ENCODE measurements around the gene SPIN1. TPM values are rescaled to one million over a fixed set of nuclear protein-coding genes. Genes with fewer than 3 reads are reported as not detected.

The SPIN1 gene
- total and polyA plus RNA-seq, 4 donors = 40.8 to 93.3 (median 60.5) TPM

- intact Hi-C loops (cut with DNase I) = no loop called here
- H3K36me3 ChIP-seq (ENCODE audit: control insufficient read depth in 1 of 2, insufficient read depth in 2 of 2, low read length in 1 of 2) = peaks cover 0 to 4% of the 10 kb centered on the region in 2 donors
- WGBS, 2 donors = 97% methylated on average over 2 of the region's 2 CpGs
- no peak for ATAC-seq (ENCODE audit: low FRiP score)
- no peaks in the 10 kb centered on the region for H3K4me1 ChIP-seq (ENCODE audit: control insufficient read depth in 1 of 2, insufficient read depth in 2 of 2, low read length in 2 of 2)
- H3K9me3 ChIP-seq (ENCODE audit: control insufficient read depth, low read length) = no peaks in the 10 kb centered on the region
- no peaks in the 10 kb centered on the region for H3K27me3 ChIP-seq (ENCODE audit: control insufficient read depth in 1 of 2, insufficient read depth in 2 of 2, low read length in 1 of 2)
- no peak for DNase-seq
- no peak overlapping the region for H3K4me3 ChIP-seq (ENCODE audit: low read length in 2 of 2)
- no peak overlapping the region for H3K27ac ChIP-seq (ENCODE audit: low read depth in 1 of 2, low read length in 2 of 2)
Measured at GRCh38 chr9:88435336-88435735, 47.1 kb downstream of the SPIN1 start.

- ATAC-seq (ENCODE audit: low FRiP score) (no peak), DNase-seq (no peak)
- Histone ChIP-seq H3K4me1 (ENCODE audit: control insufficient read depth in 1 of 2, insufficient read depth in 2 of 2, low read length in 2 of 2) (no peaks in the 10 kb centered on the region), H3K27ac (ENCODE audit: low read depth in 1 of 2, low read length in 2 of 2) (no peak overlapping the region), H3K9me3 (ENCODE audit: control insufficient read depth, low read length) (no peaks in the 10 kb centered on the region), H3K27me3 (ENCODE audit: control insufficient read depth in 1 of 2, insufficient read depth in 2 of 2, low read length in 1 of 2) (no peaks in the 10 kb centered on the region), H3K36me3 (ENCODE audit: control insufficient read depth in 1 of 2, insufficient read depth in 2 of 2, low read length in 1 of 2) (peaks cover 0 to 4% of the 10 kb centered on the region in 2 donors), H3K4me3 (ENCODE audit: low read length in 2 of 2) (no peak overlapping the region)
- WGBS, 2 donors = 93 to 98% methylated on average over 4 of the region's 4 CpGs
- intact Hi-C loops (cut with DNase I) = no loop called here
Measured at GRCh38 chr9:88436379-88436778, 48.1 kb downstream of the SPIN1 start.

DNA sequence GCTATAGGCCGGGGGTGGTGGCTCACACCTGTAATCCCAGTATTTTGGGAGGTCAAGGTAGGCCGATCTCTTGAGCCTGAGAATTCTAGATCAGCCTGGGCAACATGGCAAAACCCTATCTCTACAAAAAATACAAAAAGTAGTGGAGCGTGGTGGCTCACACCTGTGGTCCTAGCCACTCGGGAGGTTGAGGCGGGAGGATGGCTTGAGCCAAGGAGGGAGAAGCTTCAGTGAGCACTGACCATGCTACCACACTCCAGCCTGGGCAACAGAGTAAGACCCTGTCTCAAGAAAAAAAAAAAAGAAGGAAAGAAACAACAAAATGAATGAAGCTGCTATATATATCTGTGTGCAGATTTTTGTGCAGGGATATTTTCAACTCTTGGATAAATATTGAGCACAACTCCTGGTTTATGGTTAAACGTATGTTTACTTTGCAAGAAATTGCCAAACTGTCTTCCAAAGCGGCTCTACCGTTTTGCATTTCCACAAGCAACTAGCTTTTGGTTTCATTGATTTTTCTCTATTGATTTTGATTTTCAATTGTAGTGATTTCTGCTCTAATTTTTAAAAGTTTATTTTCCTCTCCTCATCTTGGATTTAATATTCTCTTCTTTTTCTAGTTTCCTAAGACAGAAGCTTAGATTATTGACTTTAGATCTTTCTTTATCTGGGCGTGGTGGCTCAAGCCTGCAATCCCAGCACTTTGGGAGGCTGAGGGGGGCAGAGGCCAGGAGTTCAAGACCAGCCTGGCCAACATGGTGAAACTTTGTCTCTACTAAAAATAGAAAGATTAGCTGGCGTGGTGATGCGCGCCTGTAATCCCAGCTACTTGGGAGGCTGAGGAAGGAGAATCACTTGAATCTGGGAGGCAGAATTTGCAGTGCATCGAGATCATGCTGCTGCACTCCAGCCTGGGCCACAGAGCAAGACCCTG lies 49.2 kb downstream of the SPIN1 start:
- DNase-seq = no peak
- intact Hi-C loops (cut with DNase I) = no loop called here

GRCh38 chr9:88438811-88439210 lies 50.6 kb downstream of the SPIN1 start:
- intact Hi-C loops (cut with DNase I) = no loop called here
- Histone ChIP-seq H3K27ac (ENCODE audit: low read depth in 1 of 2, low read length in 2 of 2) (no peak overlapping the region), H3K4me1 (ENCODE audit: control insufficient read depth in 1 of 2, insufficient read depth in 2 of 2, low read length in 2 of 2) (no peaks in the 10 kb centered on the region), H3K4me3 (ENCODE audit: low read length in 2 of 2) (no peak overlapping the region), H3K27me3 (ENCODE audit: control insufficient read depth in 1 of 2, insufficient read depth in 2 of 2, low read length in 1 of 2) (no peaks in the 10 kb centered on the region), H3K36me3 (ENCODE audit: control insufficient read depth in 1 of 2, insufficient read depth in 2 of 2, low read length in 1 of 2) (peaks cover 0 to 4% of the 10 kb centered on the region in 2 donors), H3K9me3 (ENCODE audit: control insufficient read depth, low read length) (no peaks in the 10 kb centered on the region)
- ATAC-seq (ENCODE audit: low FRiP score) (no peak), DNase-seq (no peak)
- 94 to 95% methylated on average over 3 of the region's 3 CpGs for WGBS, 2 donors

More for the DNA sequence above, 49.2 kb downstream of the SPIN1 start:
- peaks cover 0 to 4% of the 10 kb centered on the region in 2 donors for H3K36me3 ChIP-seq (ENCODE audit: control insufficient read depth in 1 of 2, insufficient read depth in 2 of 2, low read length in 1 of 2)
- no peaks in the 10 kb centered on the region for H3K9me3 ChIP-seq (ENCODE audit: control insufficient read depth, low read length)
- WGBS, 2 donors = 95 to 96% methylated on average over 13 of the region's 13 CpGs
- no peak overlapping the region for H3K4me3 ChIP-seq (ENCODE audit: low read length in 2 of 2)
- no peak for ATAC-seq (ENCODE audit: low FRiP score)
- H3K4me1 ChIP-seq (ENCODE audit: control insufficient read depth in 1 of 2, insufficient read depth in 2 of 2, low read length in 2 of 2) = no peaks in the 10 kb centered on the region
- no peaks in the 10 kb centered on the region for H3K27me3 ChIP-seq (ENCODE audit: control insufficient read depth in 1 of 2, insufficient read depth in 2 of 2, low read length in 1 of 2)
- no peak overlapping the region for H3K27ac ChIP-seq (ENCODE audit: low read depth in 1 of 2, low read length in 2 of 2)

DNA sequence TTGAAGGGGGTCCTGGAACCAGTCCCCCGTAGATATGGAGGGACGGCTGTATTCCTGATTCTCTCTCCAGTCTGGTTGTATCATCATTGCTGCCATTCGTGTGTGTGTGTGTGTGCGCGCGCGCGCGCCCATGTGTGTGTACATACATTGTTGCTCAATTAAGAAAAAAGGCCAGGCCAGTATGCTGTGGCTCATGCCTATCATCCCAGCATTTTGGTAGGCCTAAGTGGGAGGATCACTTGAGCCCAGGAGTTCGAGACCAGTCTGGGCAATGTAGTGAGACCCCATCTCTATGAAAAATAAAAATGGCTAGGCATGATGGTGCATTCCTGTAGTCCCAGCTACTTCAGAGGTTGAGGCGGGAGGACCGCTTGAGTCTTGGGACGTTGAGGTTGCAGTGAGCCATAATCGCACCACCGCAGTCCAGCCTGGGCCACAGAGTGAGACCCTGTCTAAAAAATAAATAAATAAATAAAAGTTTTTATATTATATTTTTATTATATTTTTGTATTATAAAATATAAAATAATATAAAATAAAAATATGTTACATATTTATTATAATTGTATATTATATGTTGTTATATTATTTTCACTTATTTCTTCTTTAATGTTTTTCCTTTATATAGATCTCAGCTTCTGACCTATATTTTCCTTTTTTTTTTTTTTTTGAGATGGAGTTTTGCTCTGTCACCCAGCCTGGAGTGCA lies 53.2 kb downstream of the SPIN1 start:
- Histone ChIP-seq H3K27ac (ENCODE audit: low read depth in 1 of 2, low read length in 2 of 2) (no peak overlapping the region), H3K9me3 (ENCODE audit: control insufficient read depth, low read length) (no peaks in the 10 kb centered on the region), H3K4me1 (ENCODE audit: control insufficient read depth in 1 of 2, insufficient read depth in 2 of 2, low read length in 2 of 2) (no peaks in the 10 kb centered on the region), H3K27me3 (ENCODE audit: control insufficient read depth in 1 of 2, insufficient read depth in 2 of 2, low read length in 1 of 2) (no peaks in the 10 kb centered on the region), H3K4me3 (ENCODE audit: low read length in 2 of 2) (no peak overlapping the region), H3K36me3 (ENCODE audit: control insufficient read depth in 1 of 2, insufficient read depth in 2 of 2, low read length in 1 of 2) (peaks cover 0 to 3% of the 10 kb centered on the region in 2 donors)
- intact Hi-C loops (cut with DNase I) = no loop called here
- ATAC-seq (ENCODE audit: low FRiP score) = no peak
- WGBS, 2 donors = 93 to 99% methylated on average over 15 of the region's 15 CpGs
- DNase-seq = no peak

DNA sequence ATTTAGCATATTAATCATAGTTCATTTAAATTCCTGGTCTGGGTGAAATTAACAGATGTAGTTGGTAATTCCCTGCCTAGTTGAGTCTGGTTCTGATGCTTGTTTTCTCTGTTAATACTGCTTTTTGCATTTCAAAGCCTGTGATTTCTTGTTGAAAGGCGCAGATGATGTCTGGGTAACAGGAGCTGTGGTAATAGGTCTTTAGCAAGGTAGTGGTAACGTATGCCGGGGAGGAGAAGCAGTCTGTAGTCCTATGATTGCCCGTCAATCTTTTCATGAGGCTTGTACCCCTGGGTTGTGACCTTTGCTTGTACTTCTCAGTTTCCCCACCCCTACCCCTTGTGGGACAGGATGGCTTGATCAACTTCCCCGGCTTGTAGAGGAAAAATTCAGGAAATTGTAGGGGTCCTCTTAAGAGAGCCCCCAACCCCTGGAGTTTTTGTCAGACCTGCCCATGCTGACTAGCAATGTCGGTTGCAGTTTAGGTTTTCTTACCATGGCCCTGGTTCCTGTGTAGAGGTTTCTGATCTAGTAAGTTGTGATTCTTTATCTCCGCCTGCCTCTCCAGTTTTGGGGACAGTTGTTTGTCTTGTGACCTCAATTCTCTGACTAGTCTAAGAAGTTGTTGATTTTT lies 55.4 kb downstream of the SPIN1 start:
- Histone ChIP-seq H3K27me3 (ENCODE audit: control insufficient read depth in 1 of 2, insufficient read depth in 2 of 2, low read length in 1 of 2) (no peaks in the 10 kb centered on the region), H3K36me3 (ENCODE audit: control insufficient read depth in 1 of 2, insufficient read depth in 2 of 2, low read length in 1 of 2) (peaks cover 0 to 3% of the 10 kb centered on the region in 2 donors), H3K4me1 (ENCODE audit: control insufficient read depth in 1 of 2, insufficient read depth in 2 of 2, low read length in 2 of 2) (no peaks in the 10 kb centered on the region), H3K4me3 (ENCODE audit: low read length in 2 of 2) (no peak overlapping the region), H3K9me3 (ENCODE audit: control insufficient read depth, low read length) (no peaks in the 10 kb centered on the region), H3K27ac (ENCODE audit: low read depth in 1 of 2, low read length in 2 of 2) (no peak overlapping the region)
- 88 to 90% methylated on average over 7 of the region's 7 CpGs for WGBS, 2 donors
- DNase-seq (no peak), ATAC-seq (ENCODE audit: low FRiP score) (no peak)
- intact Hi-C loops (cut with DNase I) = no loop called here

DNA sequence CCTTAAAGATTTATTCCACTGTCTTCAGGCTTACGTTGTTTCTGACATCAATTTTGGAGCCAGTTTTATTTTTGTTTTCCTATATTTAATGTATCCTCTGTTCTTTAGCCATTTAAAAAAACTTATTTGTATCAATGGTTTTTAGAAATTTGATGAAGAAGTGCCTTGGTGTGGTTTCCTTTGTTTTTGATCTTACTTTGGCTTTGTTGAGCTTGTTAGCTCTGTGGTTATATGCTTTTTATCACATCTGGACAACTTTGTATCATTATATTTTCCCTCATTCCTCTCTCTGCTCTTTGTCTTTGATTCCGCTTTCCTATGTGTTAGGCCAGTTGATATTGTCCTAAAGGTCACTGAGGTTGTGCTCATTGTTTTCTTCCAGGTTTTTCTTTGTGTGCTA lies 58.5 kb downstream of the SPIN1 start:
- H3K36me3 ChIP-seq (ENCODE audit: control insufficient read depth in 1 of 2, insufficient read depth in 2 of 2, low read length in 1 of 2) = peaks cover 0 to 10% of the 10 kb centered on the region in 2 donors
- DNase-seq (no peak), ATAC-seq (ENCODE audit: low FRiP score) (no peak)
- H3K27ac ChIP-seq (ENCODE audit: low read depth in 1 of 2, low read length in 2 of 2) = no peak overlapping the region
- no peaks in the 10 kb centered on the region for H3K27me3 ChIP-seq (ENCODE audit: control insufficient read depth in 1 of 2, insufficient read depth in 2 of 2, low read length in 1 of 2)
- H3K4me3 ChIP-seq (ENCODE audit: low read length in 2 of 2) = no peak overlapping the region
- 95% methylated on average over 2 of the region's 2 CpGs for WGBS, 2 donors
- peaks cover 0 to 4% of the 10 kb centered on the region in 2 donors for H3K4me1 ChIP-seq (ENCODE audit: control insufficient read depth in 1 of 2, insufficient read depth in 2 of 2, low read length in 2 of 2)
- intact Hi-C loops (cut with DNase I) = no loop called here
- no peaks in the 10 kb centered on the region for H3K9me3 ChIP-seq (ENCODE audit: control insufficient read depth, low read length)

GRCh38 chr9:88447431-88447830 lies 59.2 kb downstream of the SPIN1 start:
- no peaks in the 10 kb centered on the region for H3K9me3 ChIP-seq (ENCODE audit: control insufficient read depth, low read length)
- 87 to 88% methylated on average over 4 of the region's 4 CpGs for WGBS, 2 donors
- H3K27ac ChIP-seq (ENCODE audit: low read depth in 1 of 2, low read length in 2 of 2) = no peak overlapping the region
- H3K27me3 ChIP-seq (ENCODE audit: control insufficient read depth in 1 of 2, insufficient read depth in 2 of 2, low read length in 1 of 2) = no peaks in the 10 kb centered on the region
- ATAC-seq (ENCODE audit: low FRiP score) = no peak
- peaks cover 0 to 4% of the 10 kb centered on the region in 2 donors for H3K4me1 ChIP-seq (ENCODE audit: control insufficient read depth in 1 of 2, insufficient read depth in 2 of 2, low read length in 2 of 2)
- no peak overlapping the region for H3K4me3 ChIP-seq (ENCODE audit: low read length in 2 of 2)
- DNase-seq = no peak
- H3K36me3 ChIP-seq (ENCODE audit: control insufficient read depth in 1 of 2, insufficient read depth in 2 of 2, low read length in 1 of 2) = peaks cover 0 to 10% of the 10 kb centered on the region in 2 donors
- intact Hi-C loops (cut with DNase I) = no loop called here
